NK-92 (cell line): Measurements from ENCODE around the gene RYR2.
"Not testable (repeated sequence)": the region's sequence is repeated elsewhere in the genome, so short reads cannot be mapped to it uniquely, and the experiment has no call there.

Experiments
- DNase-seq: peaks from one replicate; lab custom pipeline; 2025; ENCODE audit not compliant: unreplicated experiment; lab: John Stamatoyannopoulos, UW

The RYR2 gene

GRCh38 chr1:237071641-237072420, 29.8 kb downstream of the RYR2 start:
- no peak for DNase-seq

- no peak for DNase-seq
Measured at GRCh38 chr1:237074371-237075117, 32.6 kb downstream of the RYR2 start.

GRCh38 chr1:237084341-237085077, 42.5 kb downstream of the RYR2 start:
- no peak for DNase-seq

GRCh38 chr1:237091691-237092090, 49.7 kb downstream of the RYR2 start:
- DNase-seq = no peak

- no peak for DNase-seq
Measured at GRCh38 chr1:237093691-237094090, 51.7 kb downstream of the RYR2 start.

GRCh38 chr1:237098541-237098940, 56.6 kb downstream of the RYR2 start:
- no peak for DNase-seq

GRCh38 chr1:237103021-237103420, 61.0 kb downstream of the RYR2 start:
- no peak for DNase-seq

GRCh38 chr1:237104096-237104495, 62.1 kb downstream of the RYR2 start:
- no peak for DNase-seq

GRCh38 chr1:237105826-237106225, 63.8 kb downstream of the RYR2 start:
- no peak for DNase-seq

- no peak for DNase-seq
Measured at GRCh38 chr1:237108297-237109040, 66.5 kb downstream of the RYR2 start.

- DNase-seq = no peak
Measured at GRCh38 chr1:237111807-237112206, 69.8 kb downstream of the RYR2 start.

- DNase-seq = no peak
Measured at GRCh38 chr1:237112663-237113062, 70.7 kb downstream of the RYR2 start.

GRCh38 chr1:237115035-237115434, 73.1 kb downstream of the RYR2 start:
- DNase-seq = no peak

GRCh38 chr1:237119091-237119490, 77.1 kb downstream of the RYR2 start:
- no peak for DNase-seq

GRCh38 chr1:237120683-237121082, 78.7 kb downstream of the RYR2 start:
- DNase-seq = no peak

- no peak for DNase-seq
Measured at GRCh38 chr1:237124856-237125462, 83.0 kb downstream of the RYR2 start.

- no peak for DNase-seq
Measured at GRCh38 chr1:237126180-237126579, 84.2 kb downstream of the RYR2 start.

GRCh38 chr1:237127301-237127700, 85.3 kb downstream of the RYR2 start:
- not testable (repeated sequence) for DNase-seq

- no peak for DNase-seq
Measured at GRCh38 chr1:237133921-237134320, 91.9 kb downstream of the RYR2 start.

- no peak for DNase-seq
Measured at GRCh38 chr1:237134929-237135328, 92.9 kb downstream of the RYR2 start.

GRCh38 chr1:237138551-237138950, 96.6 kb downstream of the RYR2 start:
- no peak for DNase-seq
